Measurements from ENCODE around the gene SDK1.

GRCh38 chr7:3998060-3998459, 697.0 kb downstream of the SDK1 start:
- TF ChIP-seq, protein P1, sequence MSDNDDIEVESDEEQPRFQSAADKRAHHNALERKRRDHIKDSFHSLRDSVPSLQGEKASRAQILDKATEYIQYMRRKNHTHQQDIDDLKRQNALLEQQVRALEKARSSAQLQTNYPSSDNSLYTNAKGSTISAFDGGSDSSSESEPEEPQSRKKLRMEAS (IDR thresholded peaks at IDR 0.05; ENCODE audit: insufficient read depth, insufficient read length) = no peak
- TF ChIP-seq EZH2 (IDR thresholded peaks at IDR 0.05; ENCODE audit: borderline replicate concordance, low read depth, low read length, severe bottlenecking) = no peak
- no peak for TF ChIP-seq CTCF (IDR thresholded peaks at IDR 0.05; ENCODE audit: extremely low read depth in 1 of 2, insufficient read depth in 1 of 2, low read depth in 1 of 2, low read length in 2 of 2)
- no peak for TF ChIP-seq POLR2A (IDR thresholded peaks at IDR 0.05; ENCODE audit: low read depth, low read length)

Data from endothelial cell of umbilical vein (primary cell).